Activated CD8-positive, alpha-beta T cell treated with anti-CD3 and anti-CD28 coated beads, Interleukin-2, amount 10 ng/mL, durations not matched to agents 7 days and 5 days (primary cell): Measurements from ENCODE around the gene TRIM34. TPM values are rescaled to one million over a fixed set of nuclear protein-coding genes. Genes with fewer than 3 reads are reported as not detected.
"Not testable (repeated sequence)": the region's sequence is repeated elsewhere in the genome, so short reads cannot be mapped to it uniquely, and the experiment has no call there.

Experiments
- ATAC-seq: fragments of 150-1000 bp; cut with Tn5 transposase; one replicate; pipeline ENCODE4 v1.10.0; 2021; ENCODE audit warnings: moderate library complexity
- CTCF ChIA-PET: fragments of 350-600 bp; sonication (Branson Sonifier 250); formaldehyde crosslinking; loops from one replicate; lab custom pipeline; 2021; ENCODE audit warnings: antibody characterized with exemption; lab: Charles Lee
- POLR2A ChIA-PET: fragments of 350-600 bp; sonication (Branson Sonifier 250); formaldehyde crosslinking; loops from one replicate; lab custom pipeline; 2021; ENCODE audit warnings: antibody characterized with exemption; lab: Charles Lee
- DNase-seq: peaks from one replicate; pipeline ENCODE4 v3.0.0-alpha.2; 2020
- H3K27ac Mint-ChIP-seq: one replicate; pipeline ENCODE4 v1.8.0; 2021; ENCODE audit warnings: mild to moderate bottlenecking, mixed read lengths
- H3K27me3 Mint-ChIP-seq: one replicate; pipeline ENCODE4 v1.8.0; 2021; ENCODE audit warnings: low read depth, mixed read lengths
- H3K36me3 Mint-ChIP-seq: one replicate; pipeline ENCODE4 v1.8.0; 2021; ENCODE audit warnings: low read depth, mixed read lengths
- H3K4me1 Mint-ChIP-seq: one replicate; pipeline ENCODE4 v1.8.0; 2021; ENCODE audit warnings: low read depth, mixed read lengths
- H3K4me3 Mint-ChIP-seq: one replicate; pipeline ENCODE4 v1.8.0; 2021; ENCODE audit warnings: mild to moderate bottlenecking, mixed read lengths
- H3K9me3 Mint-ChIP-seq: one replicate; pipeline ENCODE4 v1.8.0; 2022; ENCODE audit warnings: mixed read lengths; ENCODE audit not compliant: insufficient read depth
- total RNA-seq, 2 experiments: library from RNA; stranded (reverse); gene quantifications; one replicate each; pipeline ENCODE4 v1.2.3, GENCODE V29; 2021

The TRIM34 gene
- 10 to 100 TPM; 11.9 to 12.3 TPM for total RNA-seq

GRCh38 chr11:5624489-5625279 is at the start of gene TRIM34:
TRIM34 (plus strand) TSS chr11:5625001; CDS start chr11:5632332, 7,331 bp downstream.
- CTCF ChIA-PET: interaction anchor here (0.6 to 1.7 kb wide), 5 partner anchors 12 to 87 kb away, joined by 3 to 9 read pairs (median 5); partner anchors contain the start of genes TRIM22 and TRIM5
- peak within 1 kb of the TSS; percentile 92 for H3K27ac Mint-ChIP-seq
- DNase-seq (peak; percentile 83), ATAC-seq (peak; percentile 98)
- peaks cover 51% of the 10 kb centered on the region for H3K4me1 Mint-ChIP-seq
- H3K9me3 Mint-ChIP-seq: no peaks in the 10 kb centered on the region
- H3K27me3 Mint-ChIP-seq: no peaks in the 10 kb centered on the region
- H3K36me3 Mint-ChIP-seq: peaks cover 25% of the 10 kb centered on the region
- POLR2A ChIA-PET: interaction anchor here (0.6 to 2.1 kb wide), 7 partner anchors 10 to 95 kb away, joined by 3 to 36 read pairs (median 4); partner anchors contain the start of genes TRIM22 and TRIM5
- peak within 1 kb of the TSS; percentile 86 for H3K4me3 Mint-ChIP-seq

GRCh38 chr11:5575152-5575551 is 49.6 kb upstream of the TRIM34 start:
- H3K36me3 Mint-ChIP-seq: no peaks in the 10 kb centered on the region
- H3K4me1 Mint-ChIP-seq: peaks cover 4% of the 10 kb centered on the region
- no peaks in the 10 kb centered on the region for H3K9me3 Mint-ChIP-seq
- no peak overlapping the region for H3K4me3 Mint-ChIP-seq
- CTCF ChIA-PET: no interaction called here
- no peak for DNase-seq
- no peaks in the 10 kb centered on the region for H3K27me3 Mint-ChIP-seq
- POLR2A ChIA-PET: no interaction called here
- no peak for ATAC-seq
- H3K27ac Mint-ChIP-seq: no peak overlapping the region

GRCh38 chr11:5577101-5577500 is 47.7 kb upstream of the TRIM34 start:
- CTCF ChIA-PET: no interaction called here
- no peaks in the 10 kb centered on the region for H3K27me3 Mint-ChIP-seq
- H3K36me3 Mint-ChIP-seq: no peaks in the 10 kb centered on the region
- H3K27ac Mint-ChIP-seq: no peak overlapping the region
- no peaks in the 10 kb centered on the region for H3K4me1 Mint-ChIP-seq
- no peak for DNase-seq
- H3K9me3 Mint-ChIP-seq: no peaks in the 10 kb centered on the region
- POLR2A ChIA-PET: no interaction called here
- ATAC-seq: no peak
- no peak overlapping the region for H3K4me3 Mint-ChIP-seq

GRCh38 chr11:5580577-5580976 is 44.2 kb upstream of the TRIM34 start, which contains the start of gene OR52B6:
OR52B6 (plus strand) TSS chr11:5580877; CDS start chr11:5580877, 0 bp downstream.
- ChIA-PET POLR2A (interaction anchor here (1.0 kb wide), 1 partner anchor 44 kb away, joined by 3 read pairs; the partner anchor contains the start of gene TRIM34), CTCF (no interaction called here)
- DNase-seq: no peak
- Mint-ChIP-seq H3K9me3 (no peaks in the 10 kb centered on the region), H3K36me3 (no peaks in the 10 kb centered on the region), H3K27ac (no peak within 1 kb of the TSS), H3K27me3 (no peaks in the 10 kb centered on the region), H3K4me1 (no peaks in the 10 kb centered on the region), H3K4me3 (no peak within 1 kb of the TSS)
- no peak for ATAC-seq

GRCh38 chr11:5581014-5581413 is 43.8 kb upstream of the TRIM34 start:
- Mint-ChIP-seq H3K27me3 (no peaks in the 10 kb centered on the region), H3K27ac (no peak overlapping the region), H3K9me3 (no peaks in the 10 kb centered on the region), H3K36me3 (no peaks in the 10 kb centered on the region), H3K4me3 (no peak overlapping the region), H3K4me1 (no peaks in the 10 kb centered on the region)
- ChIA-PET CTCF (no interaction called here), POLR2A (no interaction called here)
- no peak for ATAC-seq
- no peak for DNase-seq

- DNase-seq, H3K4me3 Mint-ChIP-seq, POLR2A ChIA-PET, H3K4me1 Mint-ChIP-seq, H3K36me3 Mint-ChIP-seq, H3K27ac Mint-ChIP-seq, H3K27me3 Mint-ChIP-seq, H3K9me3 Mint-ChIP-seq, CTCF ChIA-PET, ATAC-seq: not testable (repeated sequence)
Observed at GRCh38 chr11:5584458-5584857, 40.3 kb upstream of the TRIM34 start.

- H3K4me1 Mint-ChIP-seq, CTCF ChIA-PET, H3K4me3 Mint-ChIP-seq, DNase-seq, H3K27me3 Mint-ChIP-seq, H3K9me3 Mint-ChIP-seq, H3K36me3 Mint-ChIP-seq, ATAC-seq, H3K27ac Mint-ChIP-seq, POLR2A ChIA-PET: not testable (repeated sequence)
Observed at GRCh38 chr11:5589906-5590305, 34.9 kb upstream of the TRIM34 start.

- no peak overlapping the region for H3K4me3 Mint-ChIP-seq
- peaks cover 2% of the 10 kb centered on the region for H3K4me1 Mint-ChIP-seq
- POLR2A ChIA-PET: no interaction called here
- H3K36me3 Mint-ChIP-seq: no peaks in the 10 kb centered on the region
- H3K27ac Mint-ChIP-seq: no peak overlapping the region
- no peaks in the 10 kb centered on the region for H3K27me3 Mint-ChIP-seq
- no peak for DNase-seq
- no peak for ATAC-seq
- H3K9me3 Mint-ChIP-seq: no peaks in the 10 kb centered on the region
- CTCF ChIA-PET: no interaction called here
Observed at GRCh38 chr11:5591613-5592012, 33.2 kb upstream of the TRIM34 start.

- Mint-ChIP-seq H3K36me3 (no peaks in the 10 kb centered on the region), H3K27ac (no peak overlapping the region), H3K4me3 (no peak overlapping the region), H3K9me3 (no peaks in the 10 kb centered on the region), H3K4me1 (peaks cover 9% of the 10 kb centered on the region), H3K27me3 (no peaks in the 10 kb centered on the region)
- CTCF ChIA-PET: interaction anchor here (0.8 kb wide), 1 partner anchor 12 kb away, joined by 3 read pairs; no protein-coding TSS in a partner anchor
- DNase-seq: no peak
- ATAC-seq: no peak
- POLR2A ChIA-PET: no interaction called here
Observed at GRCh38 chr11:5592615-5593014, 32.2 kb upstream of the TRIM34 start.

- POLR2A ChIA-PET: no interaction called here
- DNase-seq: no peak
- CTCF ChIA-PET: interaction anchor here (0.8 kb wide), 1 partner anchor 11 kb away, joined by 3 read pairs; no protein-coding TSS in a partner anchor
- no peak overlapping the region for H3K27ac Mint-ChIP-seq
- H3K4me1 Mint-ChIP-seq: peaks cover 9% of the 10 kb centered on the region
- ATAC-seq: no peak
- H3K4me3 Mint-ChIP-seq: no peak overlapping the region
- no peaks in the 10 kb centered on the region for H3K36me3 Mint-ChIP-seq
- no peaks in the 10 kb centered on the region for H3K27me3 Mint-ChIP-seq
- no peaks in the 10 kb centered on the region for H3K9me3 Mint-ChIP-seq
Observed at GRCh38 chr11:5593146-5593545, 31.7 kb upstream of the TRIM34 start.

- POLR2A ChIA-PET: no interaction called here
- CTCF ChIA-PET: no interaction called here
- Mint-ChIP-seq H3K4me3 (peak within 1 kb of the TSS; percentile 67), H3K4me1 (peaks cover 9% of the 10 kb centered on the region), H3K36me3 (no peaks in the 10 kb centered on the region), H3K9me3 (no peaks in the 10 kb centered on the region), H3K27ac (peak within 1 kb of the TSS; percentile 69), H3K27me3 (no peaks in the 10 kb centered on the region)
- ATAC-seq (peak; percentile 34), DNase-seq (peak; percentile 22)
Observed at GRCh38 chr11:5596607-5597201, 28.1 kb upstream of the TRIM34 start, which contains the start of gene TRIM6. TRIM6 (plus strand) TSS chr11:5596637; CDS start chr11:5596898, 261 bp downstream.

GRCh38 chr11:5597953-5598352 is 26.8 kb upstream of the TRIM34 start:
- no peak overlapping the region for H3K4me3 Mint-ChIP-seq
- H3K9me3 Mint-ChIP-seq: no peaks in the 10 kb centered on the region
- H3K36me3 Mint-ChIP-seq: no peaks in the 10 kb centered on the region
- ChIA-PET POLR2A (interaction anchor here (1.0 kb wide), 1 partner anchor 27 kb away, joined by 4 read pairs; the partner anchor contains the start of gene TRIM34), CTCF (interaction anchor here (0.6 kb wide), 1 partner anchor 763 kb away, joined by 3 read pairs; no protein-coding TSS in a partner anchor)
- H3K27me3 Mint-ChIP-seq: no peaks in the 10 kb centered on the region
- no peak for ATAC-seq
- no peak overlapping the region for H3K27ac Mint-ChIP-seq
- DNase-seq: no peak
- peaks cover 9% of the 10 kb centered on the region for H3K4me1 Mint-ChIP-seq
